Measurements from ENCODE around the gene ULK4. TPM values are rescaled to one million over a fixed set of nuclear protein-coding genes. Genes with fewer than 3 reads are reported as not detected.
A peak's percentile ranks its signal among the peaks of the same experiment; 100 is the strongest.

The ULK4 gene
- total RNA-seq, 1 donor from 2014 or later = 3.7 TPM

GRCh38 chr3:41244620-41245336 is 717.1 kb downstream of the ULK4 start:
- peak; percentile 36 for ATAC-seq (ENCODE audit: poor library complexity)
- intact Hi-C loops (cut with DNase I) = no loop called here
- DNase-seq = peak; percentile 44

GRCh38 chr3:41243183-41243582 is 718.7 kb downstream of the ULK4 start:
- DNase-seq = no peak
- no peak for ATAC-seq (ENCODE audit: poor library complexity)
- intact Hi-C loops (cut with DNase I) = no loop called here

- intact Hi-C loops (cut with DNase I) = no loop called here
- DNase-seq (no peak), ATAC-seq (ENCODE audit: poor library complexity) (no peak)
These were observed 719.9 kb downstream of the ULK4 start for GRCh38 chr3:41241800-41242571.

GRCh38 chr3:41241161-41241560 is 720.7 kb downstream of the ULK4 start:
- ATAC-seq (ENCODE audit: poor library complexity) (no peak), DNase-seq (no peak)
- intact Hi-C loops (cut with DNase I) = no loop called here

GRCh38 chr3:41239587-41239986 is 722.3 kb downstream of the ULK4 start:
- no peak for ATAC-seq (ENCODE audit: poor library complexity)
- DNase-seq = no peak
- intact Hi-C loops (cut with DNase I) = no loop called here

GRCh38 chr3:41237907-41238306 is 724.0 kb downstream of the ULK4 start:
- DNase-seq (no peak), ATAC-seq (ENCODE audit: poor library complexity) (no peak)
- intact Hi-C loops (cut with DNase I) = no loop called here

- DNase-seq (no peak), ATAC-seq (ENCODE audit: poor library complexity) (no peak)
- intact Hi-C loops (cut with DNase I) = no loop called here
These were observed 725.7 kb downstream of the ULK4 start for GRCh38 chr3:41236228-41236627.

GRCh38 chr3:41234823-41235721 is 726.8 kb downstream of the ULK4 start:
- no peak for DNase-seq
- intact Hi-C loops (cut with DNase I) = no loop called here

GRCh38 chr3:41224120-41224806 is 737.6 kb downstream of the ULK4 start:
- peak; percentile 93 for ATAC-seq (ENCODE audit: poor library complexity)
- no peak for DNase-seq
- intact Hi-C loops (cut with DNase I) = no loop called here

More at GRCh38 chr3:41234823-41235721, 726.8 kb downstream of the ULK4 start:
- no peak for ATAC-seq (ENCODE audit: poor library complexity)

- intact Hi-C loops (cut with DNase I) = no loop called here
- no peak for ATAC-seq (ENCODE audit: poor library complexity)
- DNase-seq = no peak
These were observed 738.2 kb downstream of the ULK4 start for GRCh38 chr3:41223691-41224090.

- intact Hi-C loops (cut with DNase I) = no loop called here
- DNase-seq (no peak), ATAC-seq (ENCODE audit: poor library complexity) (no peak)
These were observed 738.8 kb downstream of the ULK4 start for GRCh38 chr3:41223078-41223477.

GRCh38 chr3:41222501-41222900 is 739.4 kb downstream of the ULK4 start:
- intact Hi-C loops (cut with DNase I) = no loop called here
- DNase-seq = no peak
- no peak for ATAC-seq (ENCODE audit: poor library complexity)

- DNase-seq (no peak), ATAC-seq (ENCODE audit: poor library complexity) (no peak)
- intact Hi-C loops (cut with DNase I) = no loop called here
These were observed 739.9 kb downstream of the ULK4 start for GRCh38 chr3:41222012-41222411.

GRCh38 chr3:41220906-41221677 is 740.8 kb downstream of the ULK4 start:
- intact Hi-C loops (cut with DNase I) = no loop called here
- DNase-seq (no peak), ATAC-seq (ENCODE audit: poor library complexity) (no peak)

GRCh38 chr3:41219424-41219823 is 742.5 kb downstream of the ULK4 start:
- intact Hi-C loops (cut with DNase I) = no loop called here
- no peak for ATAC-seq (ENCODE audit: poor library complexity)
- DNase-seq = no peak

GRCh38 chr3:41216993-41217392 is 744.9 kb downstream of the ULK4 start:
- no peak for DNase-seq
- ATAC-seq (ENCODE audit: poor library complexity) = no peak
- intact Hi-C loops (cut with DNase I) = no loop called here

- ATAC-seq (ENCODE audit: poor library complexity) (no peak), DNase-seq (no peak)
- intact Hi-C loops (cut with DNase I) = no loop called here
These were observed 745.5 kb downstream of the ULK4 start for GRCh38 chr3:41216422-41216821.

GRCh38 chr3:41213588-41213987 is 748.3 kb downstream of the ULK4 start:
- no peak for ATAC-seq (ENCODE audit: poor library complexity)
- DNase-seq = no peak
- intact Hi-C loops (cut with DNase I) = no loop called here

Measured in Right ventricle myocardium superior (tissue), 1 donor.